TTC549 (cell line): ENCODE measurements around the gene HOXA9.

Experiments used
- FAIRE-seq: peaks from 2 replicates; lab custom pipeline; 2012; peaks lifted over from hg19 to GRCh38; lab: Jason Lieb, UNC

The HOXA9 gene

GRCh38 chr7:27151931-27152815 lies 13.2 kb downstream of the HOXA9 start, which contains the start of gene HOXA3:
HOXA3 (minus strand) TSS chr7:27152583; CDS start chr7:27110640, 41,943 bp downstream.
- no peak for FAIRE-seq

- FAIRE-seq = no peak
Measured at GRCh38 chr7:27151341-27151930, 13.9 kb downstream of the HOXA9 start.

GRCh38 chr7:27150568-27151340 lies 14.6 kb downstream of the HOXA9 start:
- FAIRE-seq = no peak

- no peak for FAIRE-seq
Measured at GRCh38 chr7:27149842-27150567, 15.3 kb downstream of the HOXA9 start.

GRCh38 chr7:27148756-27149641 lies 16.3 kb downstream of the HOXA9 start:
- no peak for FAIRE-seq

GRCh38 chr7:27148031-27148755 lies 17.1 kb downstream of the HOXA9 start:
- no peak for FAIRE-seq

- no peak for FAIRE-seq
Measured at GRCh38 chr7:27147199-27148030, 17.9 kb downstream of the HOXA9 start, which contains the start of gene HOXA6. HOXA6 (minus strand) TSS chr7:27147774; CDS start chr7:27147749, 25 bp downstream.

- FAIRE-seq = no peak
Measured at GRCh38 chr7:27146491-27147198, 18.7 kb downstream of the HOXA9 start.

GRCh38 chr7:27145914-27146412 lies 19.4 kb downstream of the HOXA9 start:
- no peak for FAIRE-seq

GRCh38 chr7:27145165-27145913 lies 20.0 kb downstream of the HOXA9 start:
- no peak for FAIRE-seq

- FAIRE-seq = no peak
Measured at GRCh38 chr7:27144781-27145164, 20.6 kb downstream of the HOXA9 start.

- no peak for FAIRE-seq
Measured at GRCh38 chr7:27143950-27144780, 21.2 kb downstream of the HOXA9 start.

- no peak for FAIRE-seq
Measured at GRCh38 chr7:27143023-27143949, 22.1 kb downstream of the HOXA9 start, which contains the start of gene HOXA5. HOXA5 (minus strand) TSS chr7:27143681; CDS start chr7:27143607, 74 bp downstream.

- FAIRE-seq = no peak
Measured at GRCh38 chr7:27142580-27143022, 22.7 kb downstream of the HOXA9 start.

- FAIRE-seq = no peak
Measured at GRCh38 chr7:27141923-27142579, 23.3 kb downstream of the HOXA9 start.
